Fibroblast of villous mesenchyme (primary cell): ENCODE measurements around the gene DNAJC18. TPM values are rescaled to one million over a fixed set of nuclear protein-coding genes. Genes with fewer than 3 reads are reported as not detected.
"Not testable (repeated sequence)": the region's sequence is repeated elsewhere in the genome, so short reads cannot be mapped to it uniquely, and the experiment has no call there.

Experiments used
- DNase-seq: peaks from one replicate; pipeline ENCODE4 v3.0.0-alpha.2; 2010; ENCODE audit warnings: low read depth
- H3K4me3 ChIP-seq: 2 replicates; pipeline ENCODE4 v1.5.1; 2011; ENCODE audit warnings: low read depth, mild to moderate bottlenecking, low read length
- total RNA-seq: library from RNA; depleted of rRNA; stranded (reverse); fragments of >200 nt; gene quantifications from 2 replicates; pipeline ENCODE4 v1.2.3, GENCODE V29; 2012
- TF ChIP-seq, protein P1 (sequence below): IDR thresholded peaks from 2 replicates; pipeline ENCODE4 v1.5.1; 2012; ENCODE audit warnings: low read depth, mild to moderate bottlenecking, low read length; ENCODE audit not compliant: insufficient read depth

The DNAJC18 gene
- total RNA-seq, 1 donor = 16.4 TPM

GRCh38 chr5:139390639-139391569, 48.4 kb downstream of the DNAJC18 start:
- TF ChIP-seq, protein P1, sequence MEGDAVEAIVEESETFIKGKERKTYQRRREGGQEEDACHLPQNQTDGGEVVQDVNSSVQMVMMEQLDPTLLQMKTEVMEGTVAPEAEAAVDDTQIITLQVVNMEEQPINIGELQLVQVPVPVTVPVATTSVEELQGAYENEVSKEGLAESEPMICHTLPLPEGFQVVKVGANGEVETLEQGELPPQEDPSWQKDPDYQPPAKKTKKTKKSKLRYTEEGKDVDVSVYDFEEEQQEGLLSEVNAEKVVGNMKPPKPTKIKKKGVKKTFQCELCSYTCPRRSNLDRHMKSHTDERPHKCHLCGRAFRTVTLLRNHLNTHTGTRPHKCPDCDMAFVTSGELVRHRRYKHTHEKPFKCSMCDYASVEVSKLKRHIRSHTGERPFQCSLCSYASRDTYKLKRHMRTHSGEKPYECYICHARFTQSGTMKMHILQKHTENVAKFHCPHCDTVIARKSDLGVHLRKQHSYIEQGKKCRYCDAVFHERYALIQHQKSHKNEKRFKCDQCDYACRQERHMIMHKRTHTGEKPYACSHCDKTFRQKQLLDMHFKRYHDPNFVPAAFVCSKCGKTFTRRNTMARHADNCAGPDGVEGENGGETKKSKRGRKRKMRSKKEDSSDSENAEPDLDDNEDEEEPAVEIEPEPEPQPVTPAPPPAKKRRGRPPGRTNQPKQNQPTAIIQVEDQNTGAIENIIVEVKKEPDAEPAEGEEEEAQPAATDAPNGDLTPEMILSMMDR = no peak
- no peak for DNase-seq
- no peak overlapping the region for H3K4me3 ChIP-seq

GRCh38 chr5:139389701-139390638, 49.4 kb downstream of the DNAJC18 start, which contains the start of gene MZB1:
Gene MZB1, minus strand, starts transcription at chr5:139389913. Its CDS starts 57 bp downstream, at chr5:139389856.
- no peak for DNase-seq
- TF ChIP-seq, protein P1 = no peak
- no peak within 1 kb of the TSS for H3K4me3 ChIP-seq

GRCh38 chr5:139388198-139388821, 51.0 kb downstream of the DNAJC18 start:
- DNase-seq = peak; percentile 20
- no peak overlapping the region for H3K4me3 ChIP-seq
- TF ChIP-seq, protein P1 = no peak

- DNase-seq = no peak
- no peak overlapping the region for H3K4me3 ChIP-seq
- TF ChIP-seq, protein P1 = no peak
Observed at GRCh38 chr5:139387611-139388197, 51.6 kb downstream of the DNAJC18 start.

DNA sequence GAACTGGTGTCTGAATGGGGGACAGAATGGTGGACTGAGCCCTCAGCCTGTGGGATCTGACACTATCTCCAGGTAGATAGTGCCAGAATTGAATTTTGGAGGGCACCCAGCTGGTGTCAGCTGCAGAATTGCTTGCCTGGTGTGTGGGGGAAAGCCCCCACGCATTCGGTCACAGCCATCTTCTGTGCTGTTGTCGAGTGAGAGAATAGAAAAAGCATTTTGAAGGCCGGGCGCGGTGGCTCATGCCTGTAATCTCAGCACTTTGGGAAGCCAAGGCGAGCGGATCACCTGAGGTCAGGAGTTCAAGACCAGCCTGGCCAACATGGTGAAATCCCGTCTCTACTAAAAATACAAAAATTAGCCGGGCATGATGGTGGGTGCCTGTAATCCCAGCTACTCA, 52.4 kb downstream of the DNAJC18 start:
- H3K4me3 ChIP-seq, DNase-seq: not testable (repeated sequence)

DNA sequence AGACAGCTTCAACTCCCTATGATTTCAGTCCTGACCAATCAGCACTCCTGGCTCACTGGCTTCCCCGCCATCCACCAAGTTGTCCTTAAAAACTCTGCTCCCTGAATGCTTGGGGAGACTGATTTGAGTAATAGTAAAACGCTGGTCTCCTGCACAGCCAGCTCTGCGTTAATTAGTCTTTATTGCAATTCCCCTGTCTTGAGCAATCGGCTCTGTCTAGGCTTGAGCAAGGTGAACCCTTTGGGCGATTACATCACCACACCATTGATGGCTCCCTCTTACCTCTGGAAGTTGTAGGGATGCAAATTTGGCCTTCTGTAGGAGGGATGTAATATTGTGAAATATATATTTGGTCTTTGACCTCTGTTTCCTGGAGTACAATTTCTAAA, 53.3 kb downstream of the DNAJC18 start:
- no peak for DNase-seq
- no peak overlapping the region for H3K4me3 ChIP-seq
- TF ChIP-seq, protein P1 = no peak
